NCI-H2196 (cell line): ENCODE data around the gene ZNF549.
"Not testable (repeated sequence)": the region's sequence is repeated elsewhere in the genome, so short reads cannot be mapped to it uniquely, and the experiment has no call there.

Source experiments
- DNase-seq: peaks from one replicate; lab custom pipeline; 2025; ENCODE audit not compliant: unreplicated experiment; lab: John Stamatoyannopoulos, UW

Gene ZNF549

GRCh38 chr19:57527136-57527881 is at the start of gene ZNF549:
Gene ZNF549, plus strand, starts transcription at chr19:57527356. Its CDS starts 218 bp downstream, at chr19:57527574.
- peak; percentile 94 for DNase-seq

GRCh38 chr19:57487477-57488298 is 39.5 kb upstream of the ZNF549 start, which contains the start of gene ZNF419:
Gene ZNF419, plus strand, starts transcription at chr19:57487750. Its CDS starts 201 bp downstream, at chr19:57487951.
- peak; percentile 93 for DNase-seq

- DNase-seq = not testable (repeated sequence)
Measured at GRCh38 chr19:57488299-57488644, 38.9 kb upstream of the ZNF549 start.

- DNase-seq = not testable (repeated sequence)
Measured at GRCh38 chr19:57499332-57499679, 27.9 kb upstream of the ZNF549 start.

GRCh38 chr19:57499680-57500395 is 27.3 kb upstream of the ZNF549 start, which contains the start of gene ZNF773:
Gene ZNF773, plus strand, starts transcription at chr19:57499938. Its CDS starts 143 bp downstream, at chr19:57500081.
- DNase-seq = peak; percentile 95

GRCh38 chr19:57500400-57500799 is 26.8 kb upstream of the ZNF549 start:
- not testable (repeated sequence) for DNase-seq

- DNase-seq = no peak
Measured at GRCh38 chr19:57506163-57506562, 21.0 kb upstream of the ZNF549 start.

- DNase-seq = no peak
Measured at GRCh38 chr19:57511484-57511883, 15.7 kb upstream of the ZNF549 start.

- DNase-seq = no peak
Measured at GRCh38 chr19:57512845-57513244, 14.3 kb upstream of the ZNF549 start.

GRCh38 chr19:57515255-57515654 is 11.9 kb upstream of the ZNF549 start:
- no peak for DNase-seq

GRCh38 chr19:57518021-57518420 is 9.1 kb upstream of the ZNF549 start:
- DNase-seq = not testable (repeated sequence)

GRCh38 chr19:57537953-57538547 is 10.9 kb downstream of the ZNF549 start:
- DNase-seq = no peak

- DNase-seq = no peak
Measured at GRCh38 chr19:57546513-57546912, 19.4 kb downstream of the ZNF549 start.

- no peak for DNase-seq
Measured at GRCh38 chr19:57552432-57552831, 25.3 kb downstream of the ZNF549 start.

GRCh38 chr19:57557659-57558058 is 30.5 kb downstream of the ZNF549 start:
- no peak for DNase-seq

- DNase-seq = no peak
Measured at GRCh38 chr19:57558525-57558924, 31.4 kb downstream of the ZNF549 start.

GRCh38 chr19:57559008-57559403 is 31.9 kb downstream of the ZNF549 start:
- DNase-seq = peak; percentile 21

GRCh38 chr19:57559404-57560025 is 32.4 kb downstream of the ZNF549 start, which contains the start of gene ZNF550:
Gene ZNF550, minus strand, starts transcription at chr19:57559863. Its CDS starts 181 bp downstream, at chr19:57559682.
- peak; percentile 83 for DNase-seq

- no peak for DNase-seq
Measured at GRCh38 chr19:57560049-57560491, 32.9 kb downstream of the ZNF549 start.

- no peak for DNase-seq
Measured at GRCh38 chr19:57563547-57563946, 36.4 kb downstream of the ZNF549 start.
